IMR-90 (cell line): ENCODE measurements around the gene RNF17. TPM values are rescaled to one million over a fixed set of nuclear protein-coding genes. Genes with fewer than 3 reads are reported as not detected.

Source experiments
- ATAC-seq: fragments of 200-7000 bp; cut with Tn5 transposase; 2 replicates; pipeline ENCODE4 v1.9.1; 2020; ENCODE audit warnings: low read depth, mild to moderate bottlenecking, moderate library complexity
- BruUV-seq: library from RNA; stranded (reverse); fragments of 400-500 nt; replicated peaks from 2 replicates; lab custom pipeline; 2021; lab: Mats Ljungman, UMichigan
- CTCF ChIA-PET: fragments of 300-600 bp; formaldehyde crosslinking; extraction: SDS; loops from one replicate; lab custom pipeline; 2021; ENCODE audit warnings: antibody characterized with exemption; lab: Yijun Ruan, JAX
- POLR2A ChIA-PET: fragments of 300-600 bp; sonication (Branson Sonifier 250); formaldehyde crosslinking; loops from one replicate; lab custom pipeline; 2022; ENCODE audit warnings: antibody characterized with exemption; ENCODE audit not compliant: unreplicated experiment; lab: Charles Lee
- DNase-seq: peaks from one replicate; pipeline ENCODE4 v3.0.0; 2013
- H2AFZ ChIP-seq: replicated peaks from 2 replicates; pipeline ENCODE3; 2013; ENCODE audit warnings: low read length, mild to moderate bottlenecking; ENCODE audit not compliant: poor library complexity
- H2AK5ac ChIP-seq: 2 replicates; pipeline ENCODE4 v1.6.1; 2013; ENCODE audit warnings: low read depth, low read length, inconsistent platforms
- H2AK9ac ChIP-seq: replicated peaks from 2 replicates; pipeline ENCODE3; 2013; ENCODE audit warnings: mild to moderate bottlenecking, low read depth, low read length, moderate library complexity; ENCODE audit not compliant: poor library complexity
- H2BK120ac ChIP-seq: 2 replicates; pipeline ENCODE4 v1.6.1; 2013; ENCODE audit warnings: low read depth, low read length, inconsistent platforms
- H2BK15ac ChIP-seq: 3 replicates; pipeline ENCODE4 v1.6.1; 2013; ENCODE audit warnings: low read depth, low read length, inconsistent platforms
- H2BK20ac ChIP-seq: 2 replicates; pipeline ENCODE4 v1.6.1; 2013; ENCODE audit warnings: low read depth, mild to moderate bottlenecking, inconsistent platforms, low read length, moderate library complexity
- H2BK5ac ChIP-seq: 2 replicates; pipeline ENCODE4 v1.6.1; 2013; ENCODE audit warnings: mild to moderate bottlenecking, low read depth, low read length, inconsistent platforms; ENCODE audit not compliant: poor library complexity, severe bottlenecking
- H3K14ac ChIP-seq: replicated peaks from 2 replicates; pipeline ENCODE4 v1.6.1; 2013; ENCODE audit warnings: low read depth, low read length, inconsistent platforms
- H3K18ac ChIP-seq: 2 replicates; pipeline ENCODE4 v1.6.1; 2013; ENCODE audit warnings: low read depth, low read length, control low read depth
- H3K23ac ChIP-seq: 2 replicates; pipeline ENCODE4 v1.6.1; 2013; ENCODE audit warnings: low read depth, low read length, inconsistent platforms
- H3K27ac ChIP-seq: 2 replicates; pipeline ENCODE4 v1.5.1; 2013; ENCODE audit warnings: mild to moderate bottlenecking, control low read depth, low read length; ENCODE audit not compliant: insufficient read depth
- H3K27me3 ChIP-seq: 2 replicates; pipeline ENCODE4 v1.6.1; 2013; ENCODE audit warnings: low read length; ENCODE audit not compliant: control insufficient read depth, insufficient read depth
- H3K36me3 ChIP-seq: 2 replicates; pipeline ENCODE4 v1.6.1; 2013; ENCODE audit warnings: low read length, mixed read lengths; ENCODE audit not compliant: control insufficient read depth, insufficient read depth
- H3K4ac ChIP-seq: 2 replicates; pipeline ENCODE4 v1.6.1; 2013; ENCODE audit warnings: low read depth, low read length, inconsistent platforms
- H3K4me1 ChIP-seq: 2 replicates; pipeline ENCODE4 v1.6.1; 2013; ENCODE audit warnings: low read length, mixed read lengths; ENCODE audit not compliant: control insufficient read depth, insufficient read depth
- H3K4me2 ChIP-seq: 2 replicates; pipeline ENCODE4 v1.6.1; 2013; ENCODE audit warnings: low read depth, mild to moderate bottlenecking, control low read depth, low read length, moderate library complexity
- H3K4me3 ChIP-seq: 2 replicates; pipeline ENCODE4 v1.5.1; 2013; ENCODE audit warnings: low read depth, mild to moderate bottlenecking, control low read depth, low read length, moderate library complexity; ENCODE audit not compliant: insufficient read depth
- H3K56ac ChIP-seq: 2 replicates; pipeline ENCODE4 v1.6.1; 2013; ENCODE audit warnings: low read length, inconsistent platforms; ENCODE audit not compliant: insufficient read depth; ENCODE audit errors: extremely low read depth
- H3K79me1 ChIP-seq, 2 experiments: 2 replicates each; pipeline ENCODE4 v1.6.1; 2013; ENCODE audit warnings: low read length in 2 of 2, inconsistent platforms in 1 of 2, low read depth in 1 of 2
- H3K9ac ChIP-seq: 2 replicates; pipeline ENCODE4 v1.6.1; 2013; ENCODE audit warnings: low read depth, low read length, control low read depth
- H3K9me1 ChIP-seq: 2 replicates; pipeline ENCODE4 v1.6.1; 2013; ENCODE audit warnings: low read length, inconsistent platforms; ENCODE audit not compliant: insufficient read depth
- H3K9me3 ChIP-seq: 2 replicates; pipeline ENCODE4 v1.6.1; 2013; ENCODE audit warnings: low read length; ENCODE audit not compliant: control insufficient read depth, insufficient read depth
- H4K20me1 ChIP-seq: 2 replicates; pipeline ENCODE4 v1.6.1; 2013; ENCODE audit warnings: low read length, inconsistent platforms; ENCODE audit not compliant: insufficient read depth
- H4K5ac ChIP-seq: 2 replicates; pipeline ENCODE4 v1.6.1; 2013; ENCODE audit warnings: mild to moderate bottlenecking, low read depth, low read length, control low read depth
- H4K8ac ChIP-seq, 2 experiments: 2 replicates each; pipeline ENCODE4 v1.6.1; 2013; ENCODE audit warnings: low read depth in 2 of 2, low read length in 2 of 2, control low read depth in 1 of 2, inconsistent platforms in 1 of 2
- H4K91ac ChIP-seq: 2 replicates; pipeline ENCODE4 v1.6.1; 2013; ENCODE audit warnings: low read depth, low read length, inconsistent platforms; ENCODE audit not compliant: insufficient read depth
- BHLHE40 ChIP-seq: fragments of 150-350 bp; IDR thresholded peaks from 2 replicates; pipeline ENCODE4 v1.6.1; 2016; ENCODE audit warnings: mild to moderate bottlenecking, low read depth, low read length
- MAZ ChIP-seq: IDR thresholded peaks from 2 replicates; pipeline ENCODE4 v1.6.1; 2012; ENCODE audit warnings: low read depth, mild to moderate bottlenecking, low read length, improper control_type of control experiment, moderate library complexity, borderline replicate concordance
- MXI1 ChIP-seq: IDR thresholded peaks from 2 replicates; pipeline ENCODE4 v1.6.1; 2012; ENCODE audit warnings: low read depth, mild to moderate bottlenecking, low read length, moderate library complexity, borderline replicate concordance
- SMC3 ChIP-seq: fragments of 150-350 bp; IDR thresholded peaks from 2 replicates; pipeline ENCODE4 v1.6.1; 2016; ENCODE audit warnings: low read depth, mild to moderate bottlenecking, antibody characterized with exemption, low read length, moderate library complexity
- WGBS, 2 experiments: methylation state at CpG; one replicate each; pipeline versions ENCODE4 v1.1.5 to v1.1.7; 2013; ENCODE audit warnings: missing lambda C conversion rate in 2 of 2; ENCODE audit not compliant: insufficient read length in 1 of 2; ENCODE audit errors: extremely low coverage in 2 of 2; 5-methylcytosine and 5-hydroxymethylcytosine counted together
- dilution Hi-C: fragments of 300-500 bp; cut with HindIII; formaldehyde crosslinking; loops from one replicate; pipeline ENCODE4 v1.14.3; 2018; ENCODE audit warnings: low sequenced_read_pairs; ENCODE audit not compliant: unreplicated experiment
- in situ Hi-C: fragments of 300-500 bp; cut with MboI; formaldehyde crosslinking; loops from 3 replicates; pipeline ENCODE4 v1.14.3; 2019; ENCODE audit warnings: low sequenced_read_pairs, inconsistent platforms, mixed read lengths
- intact Hi-C: fragments of 100-400 bp; cut with micrococcal nuclease; formaldehyde crosslinking; loops from 2 replicates; pipeline ENCODE4 v1.10.0; 2022
- polyA plus RNA-seq, 3 experiments: library from polyadenylated mRNA; depleted of rRNA; stranded (reverse); fragments of >200 nt; gene quantifications; 2 replicates each; pipeline ENCODE4 v1.2.3, GENCODE V29; 2012; ENCODE audit warnings: low replicate concordance in 1 of 3
- total RNA-seq: library from RNA; depleted of rRNA; stranded (reverse); fragments of >200 nt; gene quantifications from 2 replicates; pipeline ENCODE4 v1.2.3, GENCODE V29; 2012
- TF ChIP-seq, protein P1 (sequence below): fragments of 150-350 bp; IDR thresholded peaks from 2 replicates; pipeline ENCODE4 v1.6.1; 2017; ENCODE audit warnings: mild to moderate bottlenecking, antibody characterized with exemption, low read length, low read depth

The RNF17 gene
- total and polyA plus RNA-seq, 2 of the 4 experiments (the other 2 are of a cell fraction): 0.03 to 0.18 TPM

DNA sequence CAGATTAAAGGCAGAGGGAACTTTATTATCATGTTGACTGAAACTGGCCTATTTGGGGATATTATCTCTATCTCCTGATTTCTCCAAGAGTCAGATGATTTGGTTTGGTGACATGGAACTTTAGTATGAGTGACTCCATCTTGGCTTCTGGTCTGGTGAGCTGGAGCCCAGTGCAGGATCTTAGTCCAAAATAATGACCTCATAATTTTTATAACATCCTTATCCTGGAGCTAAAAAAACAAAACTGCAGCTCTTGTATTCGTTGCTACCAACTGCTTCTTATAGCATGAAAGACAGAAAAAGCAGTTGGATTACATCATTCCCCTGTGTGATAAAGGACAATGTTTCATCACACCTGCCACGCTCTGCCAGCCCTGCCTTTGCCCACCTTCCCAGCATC is 39.3 kb upstream of the RNF17 start:
- WGBS, 2 experiments: 17% methylated on average over 1 of the region's 2 CpGs; no CpG with 5 or more reads in 1 of the 2 experiments
- intact Hi-C loops (loop anchor here (5.0 kb wide), 2 partner anchors 32 to 243 kb away; no protein-coding TSS in a partner anchor), in situ Hi-C loops (no loop called here), dilution Hi-C loops (no loop called here)
- H4K20me1 ChIP-seq: no peaks in the 10 kb centered on the region
- ChIA-PET POLR2A (no interaction called here), CTCF (no interaction called here)
- no peaks in the 10 kb centered on the region for H3K36me3 ChIP-seq
- peaks cover 7% of the 10 kb centered on the region for H3K27me3 ChIP-seq
- no peak overlapping the region for H2BK5ac ChIP-seq
- H3K4ac ChIP-seq: no peak overlapping the region
- no peak overlapping the region for H3K18ac ChIP-seq
- H3K4me3 ChIP-seq: no peak overlapping the region
- H3K9me1 ChIP-seq: no peaks in the 10 kb centered on the region
- no peak overlapping the region for H4K91ac ChIP-seq
- DNase-seq (no peak), ATAC-seq (no peak)
- no peak overlapping the region for H3K56ac ChIP-seq
- H3K23ac ChIP-seq: no peak overlapping the region
- no peak overlapping the region for H4K8ac ChIP-seq
- no peak overlapping the region for H3K4me2 ChIP-seq
- BruUV-seq: no TSS peak
- H2AK5ac ChIP-seq: no peak overlapping the region
- H2AFZ ChIP-seq: no peak overlapping the region
- no peak overlapping the region for H2BK20ac ChIP-seq
- no peak overlapping the region for H3K27ac ChIP-seq
- no peak overlapping the region for H2BK120ac ChIP-seq
- H3K79me1 ChIP-seq: no peaks in the 10 kb centered on the region
- H4K5ac ChIP-seq: no peak overlapping the region
- no peak overlapping the region for H3K14ac ChIP-seq
- H2AK9ac ChIP-seq: no peak overlapping the region
- H2BK15ac ChIP-seq: no peak overlapping the region
- H3K9ac ChIP-seq: no peak overlapping the region
- H3K4me1 ChIP-seq: no peaks in the 10 kb centered on the region
- H3K9me3 ChIP-seq: no peaks in the 10 kb centered on the region
- no peak for TF ChIP-seq MXI1
- no peak for TF ChIP-seq SMC3
- TF ChIP-seq MAZ: no peak
- TF ChIP-seq, protein P1, sequence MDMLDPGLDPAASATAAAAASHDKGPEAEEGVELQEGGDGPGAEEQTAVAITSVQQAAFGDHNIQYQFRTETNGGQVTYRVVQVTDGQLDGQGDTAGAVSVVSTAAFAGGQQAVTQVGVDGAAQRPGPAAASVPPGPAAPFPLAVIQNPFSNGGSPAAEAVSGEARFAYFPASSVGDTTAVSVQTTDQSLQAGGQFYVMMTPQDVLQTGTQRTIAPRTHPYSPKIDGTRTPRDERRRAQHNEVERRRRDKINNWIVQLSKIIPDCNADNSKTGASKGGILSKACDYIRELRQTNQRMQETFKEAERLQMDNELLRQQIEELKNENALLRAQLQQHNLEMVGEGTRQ: no peak
- TF ChIP-seq BHLHE40: no peak
